HepG2 (cell line): ENCODE results near the gene EEF2. TPM values are rescaled to one million over a fixed set of nuclear protein-coding genes. Genes with fewer than 3 reads are reported as not detected.
A peak's percentile ranks its signal among the peaks of the same experiment; 100 is the strongest.

Source experiments
- ATAC-seq: fragments of 200-7000 bp; cut with Tn5 transposase; 3 replicates; pipeline ENCODE4 v1.9.1; 2020; ENCODE audit warnings: mild to moderate bottlenecking, moderate library complexity
- BruUV-seq: library from RNA; stranded (reverse); fragments of 400-500 nt; replicated peaks from 2 replicates; lab custom pipeline; 2021; lab: Mats Ljungman, UMichigan
- CTCF ChIA-PET: fragments of 300-600 bp; formaldehyde crosslinking; extraction: SDS; loops from one replicate; lab custom pipeline; 2021; ENCODE audit warnings: low total read pairs, inconsistent platforms, low intra/inter-chr PET ratio; lab: Yijun Ruan, JAX
- POLR2A ChIA-PET: fragments of 350-600 bp; sonication (Branson Sonifier 250); formaldehyde crosslinking; loops from one replicate; lab custom pipeline; 2020; ENCODE audit warnings: antibody characterized with exemption, inconsistent platforms; lab: Yijun Ruan, JAX
- DNase-seq: peaks from one replicate; pipeline ENCODE4 v3.0.0-alpha.2; 2015; ENCODE audit warnings: low spot score
- FAIRE-seq: peaks from 3 replicates; lab custom pipeline; 2011; peaks lifted over from hg19 to GRCh38; lab: Jason Lieb, UNC
- H2AFZ ChIP-seq: one replicate; pipeline ENCODE4 v1.6.1; 2011; ENCODE audit warnings: low read length, inconsistent platforms
- H3K27ac ChIP-seq: fragments of 300-600 bp; 3 replicates; pipeline ENCODE4 v1.8.0; 2011; ENCODE audit warnings: mixed run types, mild to moderate bottlenecking, mixed read lengths, low read length, inconsistent platforms; ENCODE audit not compliant: insufficient read depth; ENCODE audit errors: extremely low read length
- H3K27me3 ChIP-seq, 2 experiments: fragments of 200-600 bp in 1 of 2; 2 replicates in 1 of 2; 3 replicates in 1 of 2; pipeline versions ENCODE4 v1.6.0 to v1.8.0; 2011; ENCODE audit warnings: low read length in 2 of 2, mild to moderate bottlenecking in 2 of 2, moderate library complexity in 2 of 2, inconsistent platforms in 1 of 2; ENCODE audit not compliant: insufficient read depth in 2 of 2, control insufficient read depth in 1 of 2
- H3K36me3 ChIP-seq, 2 experiments: fragments of 200-600 bp in 1 of 2; replicated peaks in 1 of 2; 2 replicates in 1 of 2; 3 replicates in 1 of 2; pipeline versions ENCODE4 v1.5.1 to v1.8.0; 2011; ENCODE audit warnings: low read length in 2 of 2, inconsistent platforms in 1 of 2; ENCODE audit not compliant: insufficient read depth in 2 of 2, control insufficient read depth in 1 of 2
- H3K4me1 ChIP-seq: 2 replicates; pipeline ENCODE4 v1.5.1; 2012; ENCODE audit warnings: low read length, inconsistent platforms; ENCODE audit not compliant: insufficient read depth
- H3K4me2 ChIP-seq: 2 replicates; pipeline ENCODE4 v1.6.0; 2011; ENCODE audit warnings: low read depth, low read length, inconsistent platforms
- H3K4me3 ChIP-seq, 3 experiments: fragments of 200-600 bp in 1 of 3; sonication (generic), shearing (Covaris generic) in 1 of 3; replicated peaks in 1 of 3; 2 replicates each; pipeline ENCODE4 v1.5.1; 2011 to 2016; ENCODE audit warnings: low read length in 3 of 3, inconsistent platforms in 2 of 3, low read depth in 2 of 3, mild to moderate bottlenecking in 2 of 3, control low read depth in 1 of 3, mixed read lengths in 1 of 3; ENCODE audit not compliant: insufficient read depth in 1 of 3
- H3K79me2 ChIP-seq: one replicate; pipeline ENCODE4 v1.6.1; 2011; ENCODE audit warnings: low read length, inconsistent platforms; ENCODE audit not compliant: insufficient read depth
- H3K9ac ChIP-seq: 2 replicates; pipeline ENCODE4 v1.6.0; 2011; ENCODE audit warnings: mild to moderate bottlenecking, low read depth, low read length, inconsistent platforms; ENCODE audit not compliant: insufficient read depth
- H3K9me3 ChIP-seq: 2 replicates; pipeline ENCODE4 v1.5.1; 2012; ENCODE audit warnings: mild to moderate bottlenecking, low read length
- H4K20me1 ChIP-seq: 2 replicates; pipeline ENCODE4 v1.6.0; 2011; ENCODE audit warnings: inconsistent platforms, mild to moderate bottlenecking, low read length, moderate library complexity; ENCODE audit not compliant: insufficient read depth
- AGO2 ChIP-seq: fragments of 200-400 bp; formaldehyde crosslinking; optimal IDR thresholded peaks from 2 replicates; pipeline ENCODE3; 2017; ENCODE audit warnings: mild to moderate bottlenecking, low read depth, low read length, moderate library complexity
- AHR ChIP-seq: IDR thresholded peaks from 2 replicates; pipeline ENCODE4 v1.6.1; 2018; ENCODE audit warnings: missing genetic modification reagents, missing compliant biosample characterization
- GTF3A ChIP-seq: sonication (generic); formaldehyde crosslinking; conservative IDR thresholded peaks from 2 replicates; pipeline ENCODE4 v1.4.0; 2020; ENCODE audit warnings: mild to moderate bottlenecking, missing genetic modification reagents
- POGK ChIP-seq: sonication (generic); formaldehyde crosslinking; conservative IDR thresholded peaks from 2 replicates; pipeline ENCODE4 v1.8.0; 2022; ENCODE audit warnings: mild to moderate bottlenecking, moderate library complexity, missing genetic modification reagents
- RBFOX2 ChIP-seq: fragments of 200-400 bp; formaldehyde crosslinking; IDR thresholded peaks from 2 replicates; pipeline ENCODE4 v1.6.1; 2017; ENCODE audit warnings: low read depth, mild to moderate bottlenecking, low read length
- SCMH1 ChIP-seq: sonication (generic); formaldehyde crosslinking; IDR thresholded peaks from 2 replicates; pipeline ENCODE4 v1.9.0; 2021; ENCODE audit warnings: missing genetic modification reagents, mild to moderate bottlenecking, borderline replicate concordance
- WGBS: methylation state at CpG from one replicate; pipeline ENCODE4 v1.1.6; 2017; ENCODE audit warnings: low lambda C conversion rate; 5-methylcytosine and 5-hydroxymethylcytosine counted together
- in situ Hi-C: cut with HindIII; loops from 2 replicates; pipeline ENCODE4 v1.10.0; 2017; ENCODE audit warnings: low pct_unique_long_range_greater_than_20kb; ENCODE audit not compliant: extremely low pct_ligation_motif_present
- intact Hi-C: fragments of 100-400 bp; cut with micrococcal nuclease; formaldehyde crosslinking; loops from one replicate; pipeline ENCODE4 v1.10.0; 2022; ENCODE audit not compliant: unreplicated experiment
- polyA plus RNA-seq, 8 experiments: library from polyadenylated mRNA; depleted of rRNA in 3 of 8; stranded (reverse) in 7 of 8; unstranded in 1 of 8; fragments of >200 nt; fragmentation: Illumina TruSeq in 4 of 8; extraction: Trizol in 4 of 8; gene quantifications; 2 replicates each; pipeline versions ENCODE4 v1.2.1 to v1.2.3, GENCODE V29; 2011 to 2016; ENCODE audit warnings: low read depth in 4 of 8, missing spikeins in 1 of 8, mixed read lengths in 1 of 8; ENCODE audit not compliant: insufficient read depth in 1 of 8
- total RNA-seq, 5 experiments: library from RNA; depleted of rRNA; stranded (reverse); fragments of >200 nt; fragmentation: Illumina TruSeq; extraction: Trizol; gene quantifications; 2 replicates each; pipeline ENCODE4 v1.2.3, GENCODE V29; 2016; ENCODE audit warnings: low read depth in 1 of 5
- TF ChIP-seq, protein P1 (sequence below): sonication (generic); formaldehyde crosslinking; IDR thresholded peaks from 2 replicates; pipeline ENCODE4 v1.5.0; 2020; ENCODE audit warnings: mild to moderate bottlenecking, missing genetic modification reagents, borderline replicate concordance
- TF ChIP-seq, protein P2 (sequence below): sonication (generic); formaldehyde crosslinking; IDR thresholded peaks from 2 replicates; pipeline ENCODE4 v1.5.1; 2020; ENCODE audit warnings: mild to moderate bottlenecking, missing genetic modification reagents, borderline replicate concordance

Gene EEF2
- total and polyA plus RNA-seq, 2 of the 13 experiments (the other 11 are each of a cell fraction or from before 2014, with no cell fraction given) = 1,441 to 1,777 TPM

DNA sequence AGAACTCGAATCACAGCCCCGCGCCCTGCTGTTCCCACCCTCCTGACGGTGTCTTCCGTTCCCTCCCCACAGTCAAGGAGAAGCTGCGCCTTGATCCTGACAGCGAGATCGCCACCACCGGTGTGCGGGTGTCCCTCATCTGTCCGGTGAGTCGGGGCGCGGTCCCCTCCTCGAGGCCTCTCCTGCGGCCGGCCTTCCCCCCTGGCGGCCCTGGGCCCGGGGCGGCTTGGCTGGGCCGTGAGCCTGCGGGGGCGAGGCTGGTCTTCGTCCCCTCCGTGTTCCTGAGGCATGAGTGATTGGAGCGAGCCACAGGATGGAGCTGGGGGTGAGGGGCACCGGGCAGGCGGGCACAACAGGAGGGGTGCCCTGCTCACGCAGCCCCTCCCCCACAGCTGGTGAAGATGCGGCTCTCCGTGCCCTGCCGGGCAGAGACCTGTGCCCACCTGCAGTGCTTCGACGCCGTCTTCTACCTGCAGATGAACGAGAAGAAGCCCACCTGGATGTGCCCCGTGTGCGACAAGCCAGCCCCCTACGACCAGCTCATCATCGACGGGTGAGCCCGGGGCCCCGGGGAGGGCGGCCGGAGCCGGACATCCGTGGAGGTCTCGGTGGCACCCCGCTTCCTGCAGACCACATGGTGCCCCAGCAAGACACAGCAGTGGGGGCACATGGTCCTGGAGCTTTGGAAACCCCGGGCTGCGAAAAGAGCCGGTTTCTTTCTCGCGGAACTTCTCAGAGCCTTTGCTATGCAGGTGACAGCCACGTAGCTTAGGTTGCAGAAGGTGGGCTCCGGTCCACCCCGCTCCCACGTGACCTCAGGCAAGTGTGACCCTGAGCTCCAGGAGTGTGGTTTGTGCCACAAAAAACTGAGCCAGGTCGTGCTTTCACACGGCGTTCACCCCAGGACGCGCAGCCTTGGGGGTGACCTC, 48.0 kb upstream of the EEF2 start:
- no peak overlapping the region for H3K9ac ChIP-seq
- no peak overlapping the region for H3K4me2 ChIP-seq
- H4K20me1 ChIP-seq = no peaks in the 10 kb centered on the region
- POLR2A ChIA-PET = interaction anchor here (2.4 kb wide), 1 partner anchor 19 kb away, joined by 5 read pairs; no protein-coding TSS in a partner anchor
- no peak for DNase-seq
- 96% methylated on average over 24 of the region's 63 CpGs for WGBS
- intact Hi-C loops = no loop called here
- no peaks in the 10 kb centered on the region for H3K79me2 ChIP-seq
- CTCF ChIA-PET = no interaction called here
- FAIRE-seq = no peak
- in situ Hi-C loops = no loop called here
- no peak for ATAC-seq
- H3K27me3 ChIP-seq = no peaks in the 10 kb centered on the region
- no peak overlapping the region for H3K4me3 ChIP-seq
- H3K36me3 ChIP-seq = peaks cover 17 to 31% of the 10 kb centered on the region in 2 experiments; a peak in 4 of 5 replicates
- H3K4me1 ChIP-seq = no peaks in the 10 kb centered on the region
- TF ChIP-seq, protein P1, sequence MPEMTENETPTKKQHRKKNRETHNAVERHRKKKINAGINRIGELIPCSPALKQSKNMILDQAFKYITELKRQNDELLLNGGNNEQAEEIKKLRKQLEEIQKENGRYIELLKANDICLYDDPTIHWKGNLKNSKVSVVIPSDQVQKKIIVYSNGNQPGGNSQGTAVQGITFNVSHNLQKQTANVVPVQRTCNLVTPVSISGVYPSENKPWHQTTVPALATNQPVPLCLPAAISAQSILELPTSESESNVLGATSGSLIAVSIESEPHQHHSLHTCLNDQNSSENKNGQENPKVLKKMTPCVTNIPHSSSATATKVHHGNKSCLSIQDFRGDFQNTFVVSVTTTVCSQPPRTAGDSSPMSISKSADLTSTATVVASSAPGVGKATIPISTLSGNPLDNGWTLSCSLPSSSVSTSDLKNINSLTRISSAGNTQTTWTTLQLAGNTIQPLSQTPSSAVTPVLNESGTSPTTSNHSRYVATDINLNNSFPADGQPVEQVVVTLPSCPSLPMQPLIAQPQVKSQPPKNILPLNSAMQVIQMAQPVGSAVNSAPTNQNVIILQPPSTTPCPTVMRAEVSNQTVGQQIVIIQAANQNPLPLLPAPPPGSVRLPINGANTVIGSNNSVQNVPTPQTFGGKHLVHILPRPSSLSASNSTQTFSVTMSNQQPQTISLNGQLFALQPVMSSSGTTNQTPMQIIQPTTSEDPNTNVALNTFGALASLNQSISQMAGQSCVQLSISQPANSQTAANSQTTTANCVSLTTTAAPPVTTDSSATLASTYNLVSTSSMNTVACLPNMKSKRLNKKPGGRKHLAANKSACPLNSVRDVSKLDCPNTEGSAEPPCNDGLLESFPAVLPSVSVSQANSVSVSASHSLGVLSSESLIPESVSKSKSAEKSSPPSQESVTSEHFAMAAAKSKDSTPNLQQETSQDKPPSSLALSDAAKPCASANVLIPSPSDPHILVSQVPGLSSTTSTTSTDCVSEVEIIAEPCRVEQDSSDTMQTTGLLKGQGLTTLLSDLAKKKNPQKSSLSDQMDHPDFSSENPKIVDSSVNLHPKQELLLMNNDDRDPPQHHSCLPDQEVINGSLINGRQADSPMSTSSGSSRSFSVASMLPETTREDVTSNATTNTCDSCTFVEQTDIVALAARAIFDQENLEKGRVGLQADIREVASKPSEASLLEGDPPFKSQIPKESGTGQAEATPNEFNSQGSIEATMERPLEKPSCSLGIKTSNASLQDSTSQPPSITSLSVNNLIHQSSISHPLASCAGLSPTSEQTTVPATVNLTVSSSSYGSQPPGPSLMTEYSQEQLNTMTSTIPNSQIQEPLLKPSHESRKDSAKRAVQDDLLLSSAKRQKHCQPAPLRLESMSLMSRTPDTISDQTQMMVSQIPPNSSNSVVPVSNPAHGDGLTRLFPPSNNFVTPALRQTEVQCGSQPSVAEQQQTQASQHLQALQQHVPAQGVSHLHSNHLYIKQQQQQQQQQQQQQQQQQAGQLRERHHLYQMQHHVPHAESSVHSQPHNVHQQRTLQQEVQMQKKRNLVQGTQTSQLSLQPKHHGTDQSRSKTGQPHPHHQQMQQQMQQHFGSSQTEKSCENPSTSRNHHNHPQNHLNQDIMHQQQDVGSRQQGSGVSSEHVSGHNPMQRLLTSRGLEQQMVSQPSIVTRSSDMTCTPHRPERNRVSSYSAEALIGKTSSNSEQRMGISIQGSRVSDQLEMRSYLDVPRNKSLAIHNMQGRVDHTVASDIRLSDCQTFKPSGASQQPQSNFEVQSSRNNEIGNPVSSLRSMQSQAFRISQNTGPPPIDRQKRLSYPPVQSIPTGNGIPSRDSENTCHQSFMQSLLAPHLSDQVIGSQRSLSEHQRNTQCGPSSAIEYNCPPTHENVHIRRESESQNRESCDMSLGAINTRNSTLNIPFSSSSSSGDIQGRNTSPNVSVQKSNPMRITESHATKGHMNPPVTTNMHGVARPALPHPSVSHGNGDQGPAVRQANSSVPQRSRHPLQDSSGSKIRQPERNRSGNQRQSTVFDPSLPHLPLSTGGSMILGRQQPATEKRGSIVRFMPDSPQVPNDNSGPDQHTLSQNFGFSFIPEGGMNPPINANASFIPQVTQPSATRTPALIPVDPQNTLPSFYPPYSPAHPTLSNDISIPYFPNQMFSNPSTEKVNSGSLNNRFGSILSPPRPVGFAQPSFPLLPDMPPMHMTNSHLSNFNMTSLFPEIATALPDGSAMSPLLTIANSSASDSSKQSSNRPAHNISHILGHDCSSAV (CRISPR knock-in tag) = no peak
- TF ChIP-seq GTF3A (CRISPR knock-in tag) = no peak
- TF ChIP-seq, protein P2, sequence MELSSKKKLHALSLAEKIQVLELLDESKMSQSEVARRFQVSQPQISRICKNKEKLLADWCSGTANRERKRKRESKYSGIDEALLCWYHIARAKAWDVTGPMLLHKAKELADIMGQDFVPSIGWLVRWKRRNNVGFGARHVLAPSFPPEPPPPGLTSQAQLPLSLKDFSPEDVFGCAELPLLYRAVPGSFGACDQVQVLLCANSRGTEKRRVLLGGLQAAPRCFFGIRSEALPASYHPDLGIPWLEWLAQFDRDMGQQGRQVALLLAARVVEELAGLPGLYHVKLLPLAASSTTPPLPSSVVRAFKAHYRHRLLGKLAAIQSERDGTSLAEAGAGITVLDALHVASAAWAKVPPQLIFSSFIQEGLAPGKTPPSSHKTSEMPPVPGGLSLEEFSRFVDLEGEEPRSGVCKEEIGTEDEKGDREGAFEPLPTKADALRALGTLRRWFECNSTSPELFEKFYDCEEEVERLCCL = no peak
- peak; percentile 22 for TF ChIP-seq AGO2
- TF ChIP-seq POGK (CRISPR knock-in tag) = no peak
- TF ChIP-seq SCMH1 (CRISPR knock-in tag) = no peak
- TF ChIP-seq AHR = no peak
- TF ChIP-seq RBFOX2 = 0 out of 2 replicates have a peak, but pooled peaks have one; percentile 20
- H2AFZ ChIP-seq = no peak overlapping the region
- no peaks in the 10 kb centered on the region for H3K9me3 ChIP-seq
- no TSS peak for BruUV-seq
- H3K27ac ChIP-seq = no peak overlapping the region
